H7 (cell line): ENCODE measurements around the gene FBXO24. TPM values are rescaled to one million over a fixed set of nuclear protein-coding genes. Genes with fewer than 3 reads are reported as not detected.

Source experiments
- DNase-seq: peaks from one replicate; pipeline ENCODE4 v3.0.0; 2012
- H3K27me3 ChIP-seq: 2 replicates; pipeline ENCODE4 v1.6.0; 2011; ENCODE audit warnings: mild to moderate bottlenecking, low read length; ENCODE audit not compliant: control insufficient read depth, insufficient read depth
- H3K36me3 ChIP-seq: replicated peaks from 2 replicates; pipeline ENCODE4 v1.5.1; 2011; ENCODE audit warnings: low read length; ENCODE audit not compliant: control insufficient read depth, insufficient read depth
- H3K4me3 ChIP-seq: 2 replicates; pipeline ENCODE4 v1.5.1; 2011; ENCODE audit warnings: low read depth, mild to moderate bottlenecking, control low read depth, low read length, moderate library complexity; ENCODE audit not compliant: insufficient read depth
- total RNA-seq: library from RNA; depleted of rRNA; stranded (reverse); fragments of >200 nt; shearing (Covaris generic); gene quantifications from 2 replicates; pipeline ENCODE4 v1.2.3, GENCODE V29; 2014

Gene FBXO24
- total RNA-seq, 1 experiment from 2014 or later = 0.94 TPM

- Histone ChIP-seq H3K36me3 (peaks cover 13% of the 10 kb centered on the region), H3K4me3 (peak within 1 kb of the TSS; percentile 98), H3K27me3 (peaks cover 6% of the 10 kb centered on the region; the same call in 1 of the 2 replicates)
- peak; percentile 100 for DNase-seq
Observed at GRCh38 chr7:100585511-100586265, 440 bp upstream of the FBXO24 start, which contains the start of gene LRCH4. TSS of gene LRCH4 (minus strand) at chr7:100586129. CDS start at chr7:100586100, 29 bp downstream.

- no peak for DNase-seq
- H3K4me3 ChIP-seq = no peak overlapping the region
- peaks cover 16% of the 10 kb centered on the region for H3K27me3 ChIP-seq
- no peaks in the 10 kb centered on the region; the same call in 1 of the 2 replicates for H3K36me3 ChIP-seq
Observed at GRCh38 chr7:100588438-100588837, 2.3 kb downstream of the FBXO24 start.

DNA sequence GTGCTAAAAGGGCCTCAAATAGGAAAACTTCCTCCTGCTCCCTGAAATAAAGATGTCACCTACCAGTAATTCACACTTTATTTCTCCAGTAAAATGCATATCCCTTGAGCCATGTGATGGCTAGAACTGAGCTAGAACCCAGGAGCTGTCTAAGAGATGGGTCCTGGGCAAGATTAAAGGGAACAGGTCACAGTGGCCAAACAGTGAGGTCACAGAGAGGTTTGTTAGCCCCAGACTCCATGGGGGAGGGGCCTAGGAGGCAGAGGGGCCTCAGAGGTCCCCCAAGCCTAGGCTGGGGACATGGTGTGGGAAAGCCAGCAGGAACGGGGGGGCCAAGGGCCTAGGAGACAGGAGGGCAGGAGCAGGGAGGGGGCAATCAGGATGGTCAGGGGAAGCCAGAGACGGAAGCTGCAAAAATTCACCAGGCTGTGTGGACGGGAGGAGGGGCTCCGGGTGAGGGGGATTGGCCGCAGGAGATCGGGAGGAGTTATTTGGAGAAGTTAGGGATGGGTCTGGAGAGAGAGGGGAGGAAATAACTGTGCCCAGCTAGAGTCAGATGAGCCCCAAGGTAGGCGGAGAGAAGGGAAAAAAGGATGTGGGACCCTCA lies 3.3 kb downstream of the FBXO24 start:
- H3K27me3 ChIP-seq = peaks cover 16% of the 10 kb centered on the region
- H3K36me3 ChIP-seq = no peaks in the 10 kb centered on the region; the same call in 1 of the 2 replicates
- DNase-seq = peak; percentile 79
- H3K4me3 ChIP-seq = peak overlapping the region; percentile 39

GRCh38 chr7:100590077-100590737 lies 4.1 kb downstream of the FBXO24 start:
- peaks cover 16% of the 10 kb centered on the region for H3K27me3 ChIP-seq
- H3K36me3 ChIP-seq = no peaks in the 10 kb centered on the region; the same call in 1 of the 2 replicates
- DNase-seq = no peak
- peak overlapping the region; percentile 39 for H3K4me3 ChIP-seq

DNA sequence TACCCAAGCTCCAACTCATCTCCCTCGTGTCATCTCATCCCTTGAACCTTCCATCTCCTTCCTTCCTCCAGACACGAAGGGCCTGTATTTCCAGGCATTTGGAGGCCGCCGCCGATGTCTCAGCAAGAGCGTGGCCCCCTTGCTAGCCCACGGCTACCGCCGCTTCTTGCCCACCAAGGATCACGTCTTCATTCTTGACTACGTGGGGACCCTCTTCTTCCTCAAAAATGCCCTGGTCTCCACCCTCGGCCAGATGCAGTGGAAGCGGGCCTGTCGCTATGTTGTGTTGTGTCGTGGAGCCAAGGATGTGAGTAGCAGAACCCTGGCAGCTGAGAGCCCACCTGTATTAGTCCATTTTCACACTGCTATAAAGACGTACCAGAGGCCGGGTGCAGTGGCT lies 5.5 kb downstream of the FBXO24 start:
- Histone ChIP-seq H3K4me3 (no peak overlapping the region), H3K27me3 (peaks cover 16% of the 10 kb centered on the region), H3K36me3 (peaks cover 4% of the 10 kb centered on the region)
- no peak for DNase-seq

DNA sequence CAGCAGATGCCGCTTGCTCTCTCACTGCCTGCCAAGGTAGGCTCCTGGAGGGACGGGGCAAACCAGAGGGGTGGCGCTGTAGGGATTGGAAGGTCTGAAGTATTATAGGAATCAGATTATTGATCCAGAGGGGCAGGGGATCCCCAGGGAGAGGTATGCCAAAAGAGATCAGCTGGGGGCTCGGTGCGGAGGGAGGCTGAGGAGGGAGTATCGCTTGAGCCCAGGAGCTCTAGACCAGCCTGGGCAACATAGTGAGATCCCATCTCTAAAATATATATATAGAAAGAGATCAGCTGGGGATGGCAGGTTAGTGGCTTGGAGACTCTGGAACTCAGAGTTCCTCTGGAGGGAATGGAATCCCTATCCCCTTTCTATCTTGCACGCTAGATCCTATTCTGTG lies 9.1 kb downstream of the FBXO24 start:
- peaks cover 7% of the 10 kb centered on the region for H3K36me3 ChIP-seq
- H3K27me3 ChIP-seq = peaks cover 15% of the 10 kb centered on the region
- no peak overlapping the region for H3K4me3 ChIP-seq
- DNase-seq = peak; percentile 10

- no peak overlapping the region for H3K4me3 ChIP-seq
- peak; percentile 6 for DNase-seq
- H3K27me3 ChIP-seq = no peaks in the 10 kb centered on the region
- H3K36me3 ChIP-seq = peaks cover 7% of the 10 kb centered on the region
Observed at GRCh38 chr7:100598425-100598824, 12.3 kb downstream of the FBXO24 start.

DNA sequence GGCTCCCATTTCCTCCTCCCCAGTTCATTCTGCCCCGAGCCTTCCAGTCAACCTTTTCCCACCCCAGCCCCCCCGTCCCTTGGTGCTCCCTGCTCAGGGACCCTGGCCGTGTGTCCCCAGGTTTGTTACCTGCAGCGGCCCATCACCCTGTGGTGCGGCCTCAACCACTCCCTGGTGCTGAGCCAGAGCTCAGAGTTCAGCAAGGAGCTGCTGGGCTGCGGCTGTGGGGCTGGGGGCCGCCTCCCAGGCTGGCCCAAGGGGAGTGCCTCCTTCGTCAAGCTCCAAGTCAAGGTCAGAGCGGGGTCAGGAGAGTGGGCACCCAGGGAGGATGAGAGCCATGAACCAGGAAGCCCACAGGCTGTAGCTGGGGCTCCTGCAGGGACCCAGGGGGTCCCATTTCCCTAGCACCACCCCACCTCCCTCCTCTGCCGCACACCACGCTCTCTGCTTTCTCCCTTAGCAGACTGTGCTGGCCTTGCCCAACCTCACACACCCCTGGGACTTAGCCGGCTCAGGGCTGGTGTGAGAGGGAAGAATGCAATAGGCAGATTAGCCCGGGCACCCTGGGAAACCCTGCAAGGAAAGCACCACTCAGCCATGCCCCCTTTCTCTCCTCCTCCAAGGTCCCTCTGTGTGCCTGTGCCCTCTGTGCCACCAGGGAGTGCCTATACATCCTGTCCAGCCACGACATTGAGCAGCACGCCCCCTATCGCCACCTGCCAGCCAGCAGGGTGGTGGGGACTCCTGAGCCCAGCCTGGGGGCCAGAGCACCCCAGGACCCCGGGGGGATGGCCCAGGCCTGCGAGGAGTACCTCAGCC lies 14.0 kb downstream of the FBXO24 start:
- peaks cover 7% of the 10 kb centered on the region for H3K36me3 ChIP-seq
- H3K4me3 ChIP-seq = no peak overlapping the region
- peaks cover 2% of the 10 kb centered on the region for H3K27me3 ChIP-seq
- peak; percentile 71 for DNase-seq

GRCh38 chr7:100600730-100601038 lies 14.6 kb downstream of the FBXO24 start:
- peaks cover 8% of the 10 kb centered on the region for H3K27me3 ChIP-seq
- DNase-seq = no peak
- no peak overlapping the region for H3K4me3 ChIP-seq
- H3K36me3 ChIP-seq = peaks cover 7% of the 10 kb centered on the region

DNA sequence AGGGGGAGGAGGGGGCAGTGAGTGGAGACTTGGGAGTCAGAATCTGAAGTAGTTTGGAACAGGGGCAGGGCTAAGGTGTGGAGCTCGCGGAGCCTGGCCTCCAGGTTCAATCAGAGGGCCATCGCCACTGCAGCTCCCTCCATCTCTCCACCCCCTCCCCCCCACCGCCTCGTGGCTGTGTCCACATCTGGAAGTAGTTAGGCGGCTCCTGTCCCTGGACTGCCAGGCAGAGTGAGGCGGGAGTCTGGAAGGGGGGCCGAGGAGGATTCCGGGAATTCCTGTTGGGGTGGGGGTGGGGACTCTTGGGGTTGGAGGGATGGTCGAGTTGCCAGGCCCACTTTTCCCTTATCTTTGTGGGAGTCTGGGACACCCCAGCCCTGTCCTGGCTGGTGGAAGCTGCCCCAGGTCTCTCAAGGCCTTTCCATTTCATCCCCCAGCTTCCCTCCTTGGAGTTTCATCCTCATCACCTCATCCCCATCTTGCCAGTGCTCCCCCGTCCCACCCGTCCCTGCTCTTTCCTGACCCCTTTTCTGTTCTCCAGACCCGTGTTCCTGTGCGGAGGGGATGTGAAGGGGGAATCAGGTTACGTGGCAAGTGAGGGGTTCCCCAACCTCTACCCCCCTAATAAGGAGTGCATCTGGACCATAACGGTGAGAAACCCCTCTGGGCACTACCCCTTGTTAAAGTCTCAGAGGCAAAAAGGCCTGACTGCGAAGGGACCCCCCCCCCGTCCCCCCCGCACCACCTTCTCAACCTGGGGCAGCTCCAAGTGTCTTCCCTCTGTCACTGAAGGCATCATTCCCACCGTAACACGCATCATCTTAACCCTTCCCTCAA lies 17.0 kb downstream of the FBXO24 start:
- DNase-seq = peak; percentile 91
- peaks cover 6% of the 10 kb centered on the region for H3K36me3 ChIP-seq
- H3K4me3 ChIP-seq = peak overlapping the region; percentile 69
- peaks cover 16% of the 10 kb centered on the region for H3K27me3 ChIP-seq

DNA sequence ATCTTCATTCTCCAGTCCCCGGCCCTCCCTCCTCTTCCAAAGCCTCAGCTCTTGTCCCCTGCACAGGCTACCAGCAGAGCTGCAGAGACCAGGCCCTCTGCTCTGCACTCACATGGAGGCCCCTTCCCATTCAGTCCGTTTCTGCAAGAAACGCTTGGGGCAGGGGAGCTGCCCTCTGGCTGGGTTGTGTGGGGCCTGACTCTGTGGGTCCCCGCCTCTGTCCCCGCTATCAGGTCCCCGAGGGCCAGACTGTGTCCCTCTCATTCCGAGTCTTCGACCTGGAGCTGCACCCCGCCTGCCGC lies 17.5 kb downstream of the FBXO24 start:
- Histone ChIP-seq H3K4me3 (peak overlapping the region; percentile 69), H3K36me3 (peaks cover 2% of the 10 kb centered on the region), H3K27me3 (peaks cover 16% of the 10 kb centered on the region)
- DNase-seq = no peak

GRCh38 chr7:100604028-100604975 lies 18.2 kb downstream of the FBXO24 start:
- H3K27me3 ChIP-seq = peaks cover 16% of the 10 kb centered on the region
- peak overlapping the region; percentile 69 for H3K4me3 ChIP-seq
- peaks cover 2% of the 10 kb centered on the region for H3K36me3 ChIP-seq
- peak; percentile 99 for DNase-seq
